ENCODE measurements around the gene SORBS2.

Gene SORBS2

GRCh38 chr4:185536411-185536709, 275.6 kb downstream of the SORBS2 start:
- DNase-seq (ENCODE audit: insufficient read length, low spot score): no peak
- TF ChIP-seq CTCF (IDR thresholded peaks at IDR 0.05; ENCODE audit: insufficient read depth, missing control alignments): no peak
- no peak for FAIRE-seq

- FAIRE-seq (no peak), DNase-seq (ENCODE audit: insufficient read length, low spot score) (no peak)
- no peak for TF ChIP-seq CTCF (IDR thresholded peaks at IDR 0.05; ENCODE audit: insufficient read depth, missing control alignments)
Measured at GRCh38 chr4:185535612-185536410, 276.2 kb downstream of the SORBS2 start.

All from D721Med (cell line).